ENCODE results near the gene SUSD1.

- TF ChIP-seq YY1 (IDR thresholded peaks at IDR 0.05) (no peak), CTCF (IDR thresholded peaks at IDR 0.05; ENCODE audit: low read depth, low read length, missing input control) (peak; percentile 51), TAF1 (conservative IDR thresholded peaks at IDR 0.05) (no peak)
Observed at GRCh38 chr9:112086627-112087026, 88.5 kb downstream of the SUSD1 start.

Data from liver (tissue), 3 donors.